IMR-90 (cell line): ENCODE results near the gene GSK3B.

Experiments used
- CEBPB ChIP-seq: IDR thresholded peaks from 2 replicates; pipeline ENCODE4 v1.6.1; 2012; ENCODE audit warnings: low read depth, low read length, improper control_type of control experiment
- CHD1 ChIP-seq: IDR thresholded peaks from 2 replicates; pipeline ENCODE4 v1.6.1; 2012; ENCODE audit warnings: low read depth, low read length, improper control_type of control experiment
- CTCF ChIP-seq: conservative IDR thresholded peaks from 2 replicates; pipeline ENCODE4 v1.5.1; 2012; ENCODE audit warnings: mild to moderate bottlenecking, low read depth, low read length, improper control_type of control experiment
- FOS ChIP-seq: fragments of 150-350 bp; IDR thresholded peaks from 2 replicates; pipeline ENCODE4 v1.6.1; 2016; ENCODE audit warnings: low read depth, low read length
- MAFK ChIP-seq: IDR thresholded peaks from 2 replicates; pipeline ENCODE4 v1.6.1; 2012; ENCODE audit warnings: low read depth, low read length, improper control_type of control experiment
- MXI1 ChIP-seq: IDR thresholded peaks from 2 replicates; pipeline ENCODE4 v1.6.1; 2012; ENCODE audit warnings: low read depth, mild to moderate bottlenecking, low read length, moderate library complexity, borderline replicate concordance
- POLR2A ChIP-seq: IDR thresholded peaks from 2 replicates; pipeline ENCODE4 v1.6.1; 2012; ENCODE audit warnings: mild to moderate bottlenecking, low read depth, low read length
- RAD21 ChIP-seq: IDR thresholded peaks from 2 replicates; pipeline ENCODE4 v1.6.1; 2012; ENCODE audit warnings: low read length, improper control_type of control experiment
- RFX5 ChIP-seq: IDR thresholded peaks from 2 replicates; pipeline ENCODE4 v1.8.0; 2012; ENCODE audit warnings: low read depth, mild to moderate bottlenecking, low read length, moderate library complexity
- SMC3 ChIP-seq: fragments of 150-350 bp; IDR thresholded peaks from 2 replicates; pipeline ENCODE4 v1.6.1; 2016; ENCODE audit warnings: low read depth, mild to moderate bottlenecking, antibody characterized with exemption, low read length, moderate library complexity
- USF2 ChIP-seq: fragments of 150-350 bp; IDR thresholded peaks from 2 replicates; pipeline ENCODE4 v1.6.1; 2017; ENCODE audit warnings: mild to moderate bottlenecking, antibody characterized with exemption, low read length, low read depth

- no peak for TF ChIP-seq CTCF
- no peak for TF ChIP-seq MXI1
- TF ChIP-seq USF2 = no peak
- no peak for TF ChIP-seq RAD21
- no peak for TF ChIP-seq POLR2A
- TF ChIP-seq RFX5 = no peak
- no peak for TF ChIP-seq SMC3
- no peak for TF ChIP-seq MAFK
- no peak for TF ChIP-seq CEBPB
- no peak for TF ChIP-seq CHD1
- TF ChIP-seq FOS = no peak
Observed at GRCh38 chr3:119778176-119778575, 316.1 kb downstream of the GSK3B start.
